GM10266 (cell line): ENCODE measurements around the gene CLN6.

Experiments
- DNase-seq: peaks from one replicate; pipeline ENCODE4 v3.0.0; 2012; ENCODE audit errors: extremely low spot score
- TF ChIP-seq, protein P1 (sequence below): IDR thresholded peaks from 2 replicates; pipeline ENCODE4 v1.5.1; 2012; ENCODE audit warnings: mild to moderate bottlenecking, low read depth; ENCODE audit not compliant: control insufficient read depth, insufficient read depth; ENCODE audit errors: missing control alignments

Gene CLN6

GRCh38 chr15:68234060-68234459 lies 4.5 kb upstream of the CLN6 start:
- no peak for DNase-seq
- TF ChIP-seq, protein P1, sequence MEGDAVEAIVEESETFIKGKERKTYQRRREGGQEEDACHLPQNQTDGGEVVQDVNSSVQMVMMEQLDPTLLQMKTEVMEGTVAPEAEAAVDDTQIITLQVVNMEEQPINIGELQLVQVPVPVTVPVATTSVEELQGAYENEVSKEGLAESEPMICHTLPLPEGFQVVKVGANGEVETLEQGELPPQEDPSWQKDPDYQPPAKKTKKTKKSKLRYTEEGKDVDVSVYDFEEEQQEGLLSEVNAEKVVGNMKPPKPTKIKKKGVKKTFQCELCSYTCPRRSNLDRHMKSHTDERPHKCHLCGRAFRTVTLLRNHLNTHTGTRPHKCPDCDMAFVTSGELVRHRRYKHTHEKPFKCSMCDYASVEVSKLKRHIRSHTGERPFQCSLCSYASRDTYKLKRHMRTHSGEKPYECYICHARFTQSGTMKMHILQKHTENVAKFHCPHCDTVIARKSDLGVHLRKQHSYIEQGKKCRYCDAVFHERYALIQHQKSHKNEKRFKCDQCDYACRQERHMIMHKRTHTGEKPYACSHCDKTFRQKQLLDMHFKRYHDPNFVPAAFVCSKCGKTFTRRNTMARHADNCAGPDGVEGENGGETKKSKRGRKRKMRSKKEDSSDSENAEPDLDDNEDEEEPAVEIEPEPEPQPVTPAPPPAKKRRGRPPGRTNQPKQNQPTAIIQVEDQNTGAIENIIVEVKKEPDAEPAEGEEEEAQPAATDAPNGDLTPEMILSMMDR: no peak

DNA sequence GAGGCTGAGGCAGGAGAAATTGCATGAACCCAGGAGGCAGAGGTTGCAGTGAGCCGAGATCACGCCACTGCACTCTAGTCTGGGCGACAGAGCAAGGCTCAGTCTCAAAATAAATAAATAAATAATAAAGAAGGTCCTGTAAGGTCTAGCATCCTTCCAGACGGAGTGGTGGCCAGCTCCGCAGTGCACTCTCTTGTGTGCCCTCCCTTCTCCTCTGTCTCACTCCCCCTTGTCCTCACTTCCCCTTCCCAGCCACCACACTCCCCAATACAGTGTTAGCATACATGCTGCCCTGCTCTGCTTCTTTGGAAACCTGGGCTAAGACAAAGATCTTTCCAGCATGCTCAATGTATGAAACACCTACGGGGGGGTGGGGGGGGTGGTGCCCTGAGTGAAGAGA lies 3.4 kb upstream of the CLN6 start:
- TF ChIP-seq, protein P1: no peak

GRCh38 chr15:68232449-68232848 lies 2.9 kb upstream of the CLN6 start:
- DNase-seq: no peak
- TF ChIP-seq, protein P1: no peak

More for the DNA sequence above, 3.4 kb upstream of the CLN6 start:
- DNase-seq: no peak

GRCh38 chr15:68231102-68231818 lies 1.7 kb upstream of the CLN6 start:
- TF ChIP-seq, protein P1: no peak
- DNase-seq: no peak

DNA sequence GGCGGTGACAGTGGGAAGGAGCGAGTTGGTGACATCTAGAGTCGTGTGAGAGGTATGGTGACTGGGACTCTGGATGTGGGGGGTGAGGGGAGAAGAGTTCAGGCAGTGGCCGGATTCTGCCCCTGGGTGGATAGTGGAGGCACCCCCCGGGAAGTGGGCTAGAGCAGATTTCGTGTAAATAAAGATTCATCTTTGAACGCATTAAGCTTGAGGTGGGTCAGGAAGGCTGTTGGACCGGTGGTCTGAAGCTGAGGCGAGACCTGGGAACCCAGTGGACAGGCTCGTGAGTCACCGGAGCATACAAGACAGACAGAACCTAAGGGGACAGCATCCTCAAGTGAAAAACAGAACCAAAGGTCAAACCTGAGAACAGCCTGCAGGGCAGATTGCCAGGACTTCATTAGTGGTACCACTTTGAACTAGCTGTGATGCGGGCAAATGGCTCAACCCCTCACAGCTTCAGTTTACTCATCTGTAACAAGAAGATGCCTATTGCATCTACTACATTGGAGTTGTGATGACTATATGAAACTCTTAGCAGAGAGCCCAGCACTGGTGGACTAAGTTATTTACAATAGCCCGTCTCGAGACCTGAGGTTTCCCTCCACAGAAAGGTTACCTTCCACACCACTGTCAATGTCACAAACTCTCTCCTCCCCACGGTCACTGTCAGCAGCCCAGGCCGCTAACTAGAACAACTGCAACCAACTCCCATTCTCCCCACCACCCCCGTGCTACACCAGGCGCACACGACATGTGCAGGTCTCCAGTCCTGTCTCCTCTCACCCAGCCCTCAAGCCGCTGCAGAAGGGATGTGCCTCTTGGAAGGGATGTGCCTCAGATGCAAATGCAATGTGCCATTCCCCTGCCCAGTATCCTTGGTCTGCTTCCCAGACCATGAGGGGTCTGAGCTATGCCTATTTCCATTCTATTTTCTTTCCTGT lies 901 bp upstream of the CLN6 start:
- TF ChIP-seq, protein P1: peak; percentile 24
- DNase-seq: no peak

DNA sequence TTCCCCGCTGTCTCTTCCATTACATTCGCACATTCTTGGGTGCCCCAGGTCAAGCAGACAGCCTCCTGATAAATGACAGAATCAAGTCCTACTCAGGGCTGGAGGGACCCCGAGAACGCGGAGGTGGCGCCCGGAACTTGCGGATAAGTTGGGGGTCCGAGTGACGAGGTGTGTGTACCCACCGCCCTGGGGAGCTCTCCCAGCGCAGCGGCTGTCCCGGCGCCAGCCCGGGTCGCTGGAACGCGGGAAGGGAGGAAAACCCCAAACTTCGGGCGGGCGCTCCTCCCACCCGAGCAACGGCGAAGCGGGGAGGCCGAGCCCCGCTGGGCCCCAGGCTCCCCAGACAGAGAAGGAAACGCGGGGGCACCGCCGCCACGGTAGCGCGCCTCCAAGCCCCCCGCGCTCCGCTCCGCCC lies 550 bp downstream of the CLN6 start:
- TF ChIP-seq, protein P1: no peak
- DNase-seq: peak; percentile 57
